TTC549 (cell line): ENCODE data around the gene RABGAP1.
A peak's percentile ranks its signal among the peaks of the same experiment; 100 is the strongest.

Source experiments
- FAIRE-seq: peaks from 2 replicates; lab custom pipeline; 2012; peaks lifted over from hg19 to GRCh38; lab: Jason Lieb, UNC

Gene RABGAP1

GRCh38 chr9:122944960-122945888 lies 4.4 kb downstream of the RABGAP1 start:
- FAIRE-seq: no peak

GRCh38 chr9:122946461-122947005 lies 5.7 kb downstream of the RABGAP1 start:
- FAIRE-seq: no peak

- FAIRE-seq: no peak
Observed at GRCh38 chr9:122948313-122948712, 7.5 kb downstream of the RABGAP1 start.

- no peak for FAIRE-seq
Observed at GRCh38 chr9:122949696-122950095, 8.9 kb downstream of the RABGAP1 start.

GRCh38 chr9:122950263-122950662 lies 9.4 kb downstream of the RABGAP1 start:
- FAIRE-seq: no peak

GRCh38 chr9:122951056-122951455 lies 10.2 kb downstream of the RABGAP1 start:
- FAIRE-seq: no peak

GRCh38 chr9:122954253-122954691 lies 13.5 kb downstream of the RABGAP1 start:
- FAIRE-seq: no peak

- no peak for FAIRE-seq
Observed at GRCh38 chr9:122955961-122956360, 15.1 kb downstream of the RABGAP1 start.

GRCh38 chr9:122961139-122961538 lies 20.3 kb downstream of the RABGAP1 start:
- FAIRE-seq: no peak

- no peak for FAIRE-seq
Observed at GRCh38 chr9:122975196-122975595, 34.4 kb downstream of the RABGAP1 start.

- no peak for FAIRE-seq
Observed at GRCh38 chr9:122978601-122979000, 37.8 kb downstream of the RABGAP1 start.

GRCh38 chr9:122986010-122986409 lies 45.2 kb downstream of the RABGAP1 start:
- no peak for FAIRE-seq

- no peak for FAIRE-seq
Observed at GRCh38 chr9:122988141-122988540, 47.3 kb downstream of the RABGAP1 start.

GRCh38 chr9:122988920-122989621 lies 48.3 kb downstream of the RABGAP1 start:
- FAIRE-seq: no peak

- peak; percentile 58 for FAIRE-seq
Observed at GRCh38 chr9:122991370-122991830, 50.6 kb downstream of the RABGAP1 start.

- no peak for FAIRE-seq
Observed at GRCh38 chr9:122996586-122996985, 55.8 kb downstream of the RABGAP1 start.

- FAIRE-seq: no peak
Observed at GRCh38 chr9:122998448-122998847, 57.6 kb downstream of the RABGAP1 start.

GRCh38 chr9:123000371-123001068 lies 59.7 kb downstream of the RABGAP1 start:
- FAIRE-seq: no peak

GRCh38 chr9:123002754-123003153 lies 61.9 kb downstream of the RABGAP1 start:
- FAIRE-seq: no peak

- no peak for FAIRE-seq
Observed at GRCh38 chr9:123003466-123003865, 62.6 kb downstream of the RABGAP1 start.

GRCh38 chr9:123005964-123006363 lies 65.1 kb downstream of the RABGAP1 start:
- FAIRE-seq: no peak

- FAIRE-seq: no peak
Observed at GRCh38 chr9:123007269-123007668, 66.4 kb downstream of the RABGAP1 start.
